HEK293 (cell line): ENCODE data around the gene SECISBP2L.
A peak's percentile ranks its signal among the peaks of the same experiment; 100 is the strongest.

Experiments
- CTCF ChIP-seq: fragments of 450-650 bp; formaldehyde crosslinking; IDR thresholded peaks from 2 replicates; pipeline ENCODE4 v1.5.1; 2016; ENCODE audit warnings: missing biosample characterization, missing genetic modification characterization
- FEZF1 ChIP-seq: fragments of 450-650 bp; formaldehyde crosslinking; IDR thresholded peaks from 2 replicates; pipeline ENCODE4 v1.5.1; 2016; ENCODE audit warnings: missing biosample characterization, missing genetic modification characterization
- OSR2 ChIP-seq: fragments of 450-650 bp; formaldehyde crosslinking; IDR thresholded peaks from 2 replicates; pipeline ENCODE4 v1.5.1; 2016; ENCODE audit warnings: missing biosample characterization, missing genetic modification characterization
- SCRT2 ChIP-seq: fragments of 450-650 bp; formaldehyde crosslinking; IDR thresholded peaks from 2 replicates; pipeline ENCODE4 v1.5.1; 2016; ENCODE audit warnings: missing biosample characterization, missing genetic modification characterization
- SP7 ChIP-seq: fragments of 450-650 bp; formaldehyde crosslinking; IDR thresholded peaks from 2 replicates; pipeline ENCODE4 v1.5.1; 2016; ENCODE audit warnings: missing biosample characterization, missing genetic modification characterization
- TRIM28 ChIP-seq: IDR thresholded peaks from 2 replicates; pipeline ENCODE4 v1.6.1; 2011; ENCODE audit warnings: low read length, control low read depth, borderline replicate concordance
- YY1 ChIP-seq: fragments of 450-650 bp; formaldehyde crosslinking; IDR thresholded peaks from 2 replicates; pipeline ENCODE4 v1.5.1; 2018; ENCODE audit warnings: missing biosample characterization, missing genetic modification characterization
- ZBTB1 ChIP-seq: fragments of 450-650 bp; formaldehyde crosslinking; IDR thresholded peaks from 2 replicates; pipeline ENCODE4 v1.5.1; 2016; ENCODE audit warnings: missing biosample characterization, missing genetic modification characterization
- ZBTB17 ChIP-seq: fragments of 450-650 bp; formaldehyde crosslinking; IDR thresholded peaks from 2 replicates; pipeline ENCODE4 v1.5.1; 2016; ENCODE audit warnings: missing biosample characterization, missing genetic modification characterization
- ZBTB26 ChIP-seq: fragments of 450-650 bp; formaldehyde crosslinking; optimal IDR thresholded peaks from 2 replicates; pipeline ENCODE3; 2016; ENCODE audit warnings: missing biosample characterization, mild to moderate bottlenecking, missing genetic modification characterization
- ZFHX2 ChIP-seq: fragments of 450-650 bp; formaldehyde crosslinking; conservative IDR thresholded peaks from 2 replicates; pipeline ENCODE4 v1.5.1; 2016; ENCODE audit warnings: missing biosample characterization, missing genetic modification characterization
- ZFP3 ChIP-seq: fragments of 450-650 bp; formaldehyde crosslinking; IDR thresholded peaks from 2 replicates; pipeline ENCODE4 v1.5.1; 2016; ENCODE audit warnings: low read depth, missing biosample characterization, missing genetic modification characterization
- ZIC2 ChIP-seq: fragments of 450-650 bp; formaldehyde crosslinking; IDR thresholded peaks from 2 replicates; pipeline ENCODE4 v1.5.1; 2016; ENCODE audit warnings: missing biosample characterization, missing genetic modification characterization
- ZNF174 ChIP-seq: fragments of 450-650 bp; formaldehyde crosslinking; IDR thresholded peaks from 2 replicates; pipeline ENCODE4 v1.5.0; 2017; ENCODE audit warnings: missing biosample characterization, mild to moderate bottlenecking, missing genetic modification characterization
- ZNF18 ChIP-seq: fragments of 450-650 bp; formaldehyde crosslinking; IDR thresholded peaks from 2 replicates; pipeline ENCODE4 v1.5.1; 2016; ENCODE audit warnings: missing biosample characterization, missing genetic modification characterization
- ZNF302 ChIP-seq: fragments of 450-650 bp; formaldehyde crosslinking; IDR thresholded peaks from 2 replicates; pipeline ENCODE4 v1.5.1; 2016; ENCODE audit warnings: missing biosample characterization, missing genetic modification characterization, low read depth
- ZNF311 ChIP-seq: fragments of 450-650 bp; formaldehyde crosslinking; IDR thresholded peaks from 2 replicates; pipeline ENCODE4 v1.5.1; 2017; ENCODE audit warnings: missing biosample characterization, missing genetic modification characterization, borderline replicate concordance
- ZNF394 ChIP-seq: fragments of 450-650 bp; formaldehyde crosslinking; IDR thresholded peaks from 2 replicates; pipeline ENCODE4 v1.5.1; 2016; ENCODE audit warnings: missing biosample characterization, missing genetic modification characterization, mild to moderate bottlenecking, moderate library complexity, borderline replicate concordance
- ZNF404 ChIP-seq: fragments of 450-650 bp; formaldehyde crosslinking; IDR thresholded peaks from 2 replicates; pipeline ENCODE4 v1.5.1; 2017; ENCODE audit warnings: missing biosample characterization, missing genetic modification characterization
- ZNF518A ChIP-seq: fragments of 450-650 bp; formaldehyde crosslinking; conservative IDR thresholded peaks from 2 replicates; pipeline ENCODE4 v1.5.1; 2016; ENCODE audit warnings: low read depth, missing biosample characterization, missing genetic modification characterization
- ZNF571 ChIP-seq: fragments of 450-650 bp; formaldehyde crosslinking; IDR thresholded peaks from 2 replicates; pipeline ENCODE4 v1.5.0; 2017; ENCODE audit warnings: missing biosample characterization, missing genetic modification characterization
- ZNF600 ChIP-seq: fragments of 450-650 bp; formaldehyde crosslinking; IDR thresholded peaks from 2 replicates; pipeline ENCODE4 v1.5.1; 2016; ENCODE audit warnings: missing biosample characterization, missing genetic modification characterization
- ZNF610 ChIP-seq: fragments of 450-650 bp; formaldehyde crosslinking; IDR thresholded peaks from 2 replicates; pipeline ENCODE4 v1.5.1; 2016; ENCODE audit warnings: missing biosample characterization, missing genetic modification characterization, borderline replicate concordance
- ZNF692 ChIP-seq: fragments of 450-650 bp; formaldehyde crosslinking; IDR thresholded peaks from 2 replicates; pipeline ENCODE4 v1.5.1; 2016; ENCODE audit warnings: missing biosample characterization, missing genetic modification characterization
- ZNF701 ChIP-seq: fragments of 450-650 bp; formaldehyde crosslinking; IDR thresholded peaks from 2 replicates; pipeline ENCODE4 v1.5.1; 2016; ENCODE audit warnings: missing biosample characterization, missing genetic modification characterization
- ZNF704 ChIP-seq: fragments of 450-650 bp; formaldehyde crosslinking; IDR thresholded peaks from 2 replicates; pipeline ENCODE4 v1.5.1; 2016; ENCODE audit warnings: missing biosample characterization, missing genetic modification characterization
- ZNF776 ChIP-seq: fragments of 450-650 bp; formaldehyde crosslinking; IDR thresholded peaks from 2 replicates; pipeline ENCODE4 v1.5.0; 2017; ENCODE audit warnings: missing biosample characterization, missing genetic modification characterization, borderline replicate concordance
- ZNF837 ChIP-seq: fragments of 450-650 bp; formaldehyde crosslinking; IDR thresholded peaks from 2 replicates; pipeline ENCODE4 v1.5.1; 2016; ENCODE audit warnings: missing biosample characterization, missing genetic modification characterization

The SECISBP2L gene

GRCh38 chr15:49046220-49047102 lies at the start of gene SECISBP2L (continued):
- TF ChIP-seq OSR2 = peak; percentile 51; the same call in 1 of the 2 replicates
- no peak for TF ChIP-seq ZNF18 (tag by site-specific recombination)
- TF ChIP-seq ZNF692 = peak; percentile 85
- no peak for TF ChIP-seq ZNF701 (tag by site-specific recombination)
- no peak for TF ChIP-seq ZFP3 (tag by site-specific recombination)
- TF ChIP-seq ZNF174 (tag by site-specific recombination) = no peak
- no peak for TF ChIP-seq SCRT2 (tag by site-specific recombination)
- TF ChIP-seq ZNF394 (tag by site-specific recombination) = peak; percentile 67; the same call in 1 of the 2 replicates
- TF ChIP-seq ZBTB17 = peak; percentile 93
- TF ChIP-seq ZNF311 (tag by site-specific recombination) = no peak
- TF ChIP-seq ZNF704 (tag by site-specific recombination) = no peak
- peak; percentile 38 for TF ChIP-seq ZIC2 (tag by site-specific recombination)
- TF ChIP-seq ZNF518A (tag by site-specific recombination) = peak; percentile 66
- TF ChIP-seq ZNF610 (tag by site-specific recombination) = peak; percentile 65
- peak; percentile 27; the same call in 1 of the 2 replicates for TF ChIP-seq FEZF1 (tag by site-specific recombination)
- TF ChIP-seq ZBTB1 = no peak
- peak; percentile 44 for TF ChIP-seq ZBTB26 (tag by site-specific recombination)
- TF ChIP-seq ZNF571 (tag by site-specific recombination) = no peak
- TF ChIP-seq ZNF302 (tag by site-specific recombination) = no peak
- TF ChIP-seq SP7 = peak; percentile 92
- TF ChIP-seq ZNF776 (tag by site-specific recombination) = no peak
- TF ChIP-seq ZNF837 = no peak
- TF ChIP-seq ZNF600 (tag by site-specific recombination) = peak; percentile 86
- TF ChIP-seq ZFHX2 (tag by site-specific recombination) = peak; percentile 97
- TF ChIP-seq ZNF404 = no peak
- TF ChIP-seq CTCF (tag by site-specific recombination) = peak; percentile 91
- peak; percentile 99 for TF ChIP-seq YY1 (tag by site-specific recombination)
- TF ChIP-seq TRIM28 = no peak
